A673 (cell line): Measurements from ENCODE around the gene USF2. TPM values are rescaled to one million over a fixed set of nuclear protein-coding genes. Genes with fewer than 3 reads are reported as not detected.

ENCODE experiments used
- BruUV-seq: library from RNA; stranded (reverse); fragments of 400-500 nt; replicated peaks from 2 replicates; lab custom pipeline; 2021; lab: Mats Ljungman, UMichigan
- CTCF ChIA-PET: fragments of 300-600 bp; sonication (Branson Sonifier 250); formaldehyde crosslinking; loops from one replicate; lab custom pipeline; 2022; ENCODE audit warnings: antibody characterized with exemption; lab: Charles Lee
- POLR2A ChIA-PET: fragments of 300-600 bp; sonication (Branson Sonifier 250); formaldehyde crosslinking; loops from one replicate; lab custom pipeline; 2022; ENCODE audit warnings: antibody characterized with exemption; ENCODE audit not compliant: low non-redundant PET; lab: Charles Lee
- DNase-seq: peaks from one replicate; pipeline ENCODE4 v3.0.0-alpha.2; 2015; ENCODE audit warnings: low spot score
- H3K27ac ChIP-seq: fragments of 200-600 bp; sonication (generic); 2 replicates; pipeline ENCODE4 v1.5.1; 2016; ENCODE audit warnings: mixed run types, low read depth, mild to moderate bottlenecking, mixed read lengths, antibody characterized with exemption, low read length; ENCODE audit not compliant: poor library complexity, severe bottlenecking
- H3K27me3 ChIP-seq: fragments of 200-600 bp; sonication (generic); replicated peaks from 2 replicates; pipeline ENCODE4 v1.6.1; 2017; ENCODE audit warnings: mixed run types, low read depth, mild to moderate bottlenecking, mixed read lengths, antibody characterized with exemption, low read length; ENCODE audit not compliant: insufficient read depth, poor library complexity
- H3K36me3 ChIP-seq: fragments of 200-600 bp; sonication (generic); 2 replicates; pipeline ENCODE4 v1.6.1; 2016; ENCODE audit warnings: mixed run types, mild to moderate bottlenecking, mixed read lengths, antibody characterized with exemption, low read length; ENCODE audit not compliant: insufficient read depth, poor library complexity, severe bottlenecking
- H3K4me1 ChIP-seq: fragments of 200-600 bp; sonication (generic); 2 replicates; pipeline ENCODE4 v1.6.1; 2017; ENCODE audit warnings: mixed run types, mild to moderate bottlenecking, mixed read lengths, antibody characterized with exemption, low read length; ENCODE audit not compliant: insufficient read depth, poor library complexity, severe bottlenecking
- H3K4me3 ChIP-seq: fragments of 200-600 bp; sonication (generic); 2 replicates; pipeline ENCODE4 v1.5.1; 2016; ENCODE audit warnings: low read depth, mixed run types, mild to moderate bottlenecking, mixed read lengths, low read length; ENCODE audit not compliant: poor library complexity, severe bottlenecking
- H3K9me3 ChIP-seq: fragments of 200-600 bp; sonication (generic); 2 replicates; pipeline ENCODE4 v1.6.1; 2016; ENCODE audit warnings: mixed run types, low read depth, mild to moderate bottlenecking, mixed read lengths, antibody characterized with exemption, low read length; ENCODE audit not compliant: poor library complexity, severe bottlenecking
- CTCF ChIP-seq: fragments of 300-800, 200-600 bp; sonication (generic); conservative IDR thresholded peaks from 2 replicates; pipeline ENCODE4 v1.5.1; 2017; ENCODE audit warnings: low read depth, mild to moderate bottlenecking, antibody characterized with exemption, low read length, moderate library complexity, mixed read lengths
- EZH2 ChIP-seq: fragments of 200-600 bp; sonication (generic); IDR thresholded peaks from 2 replicates; pipeline ENCODE4 v1.6.1; 2017; ENCODE audit warnings: borderline replicate concordance, low read depth, mild to moderate bottlenecking, mixed read lengths, antibody characterized with exemption, low read length; ENCODE audit not compliant: poor library complexity, severe bottlenecking
- intact Hi-C: fragments of 100-400 bp; cut with micrococcal nuclease; formaldehyde crosslinking; loops from one replicate; pipeline ENCODE4 v1.10.0; 2022; ENCODE audit not compliant: unreplicated experiment
- total RNA-seq: library from RNA; stranded (reverse); gene quantifications from 2 replicates; pipeline ENCODE4 v1.2.3, GENCODE V29; 2021

USF2 gene
- total RNA-seq, 1 experiment from 2014 or later = 82.0 TPM

- no TSS peak for BruUV-seq
- Histone ChIP-seq H3K27ac (no peak overlapping the region), H3K9me3 (peaks cover 9% of the 10 kb centered on the region), H3K27me3 (peaks cover 38% of the 10 kb centered on the region), H3K4me3 (no peak overlapping the region), H3K36me3 (no peaks in the 10 kb centered on the region), H3K4me1 (no peaks in the 10 kb centered on the region)
- CTCF ChIA-PET = interaction anchor here (0.5 kb wide), 1 partner anchor 27 kb away, joined by 7 read pairs; no protein-coding TSS in a partner anchor
- no peak for DNase-seq
- no peak for TF ChIP-seq EZH2
- TF ChIP-seq CTCF = no peak
- POLR2A ChIA-PET = no interaction called here
- intact Hi-C loops = loop anchor here (10.0 kb wide), 1 partner anchor 87 kb away; the partner anchor contains the start of gene FXYD5
Observed at GRCh38 chr19:35241417-35241816, 27.3 kb upstream of the USF2 start.

GRCh38 chr19:35246466-35247092 is 22.2 kb upstream of the USF2 start:
- H3K4me3 ChIP-seq = no peak overlapping the region
- BruUV-seq = no TSS peak
- H3K36me3 ChIP-seq = no peaks in the 10 kb centered on the region
- peaks cover 74% of the 10 kb centered on the region for H3K27me3 ChIP-seq
- peaks cover 7% of the 10 kb centered on the region for H3K9me3 ChIP-seq
- CTCF ChIA-PET = no interaction called here
- DNase-seq = no peak
- no peaks in the 10 kb centered on the region for H3K4me1 ChIP-seq
- TF ChIP-seq EZH2 (no peak), CTCF (no peak)
- intact Hi-C loops = loop anchor here (10.0 kb wide), 1 partner anchor 92 kb away; the partner anchor contains the start of gene FXYD5
- no peak overlapping the region for H3K27ac ChIP-seq
- POLR2A ChIA-PET = no interaction called here

GRCh38 chr19:35247526-35248309 is 21.0 kb upstream of the USF2 start:
- H3K36me3 ChIP-seq = no peaks in the 10 kb centered on the region
- no peak for DNase-seq
- no peaks in the 10 kb centered on the region for H3K4me1 ChIP-seq
- no peak; the same call in 1 of the 2 replicates for TF ChIP-seq CTCF
- TF ChIP-seq EZH2 = peak; percentile 43
- peaks cover 3% of the 10 kb centered on the region for H3K9me3 ChIP-seq
- H3K27ac ChIP-seq = no peak overlapping the region
- H3K27me3 ChIP-seq = peaks cover 71% of the 10 kb centered on the region
- no TSS peak for BruUV-seq
- POLR2A ChIA-PET = no interaction called here
- H3K4me3 ChIP-seq = peak overlapping the region; percentile 19
- intact Hi-C loops = loop anchor here (10.0 kb wide), 1 partner anchor 93 kb away; the partner anchor contains the start of gene FXYD5
- CTCF ChIA-PET = no interaction called here
